GM19452 (cell line): Measurements from ENCODE around the gene PCK1.
"Not testable (repeated sequence)": the region's sequence is repeated elsewhere in the genome, so short reads cannot be mapped to it uniquely, and the experiment has no call there.

Source experiments
- ATAC-seq: cut with Tn5 transposase; IDR thresholded peaks from one replicate; pipeline ENCODE4 v1.9.1; 2021; ENCODE audit not compliant: unreplicated experiment

The PCK1 gene

GRCh38 chr20:57560554-57561355 is at the start of gene PCK1:
TSS of gene PCK1 (plus strand) at chr20:57561110. CDS start at chr20:57561412, 302 bp downstream.
- ATAC-seq: no peak

GRCh38 chr20:57511709-57512108 is 49.2 kb upstream of the PCK1 start:
- not testable (repeated sequence) for ATAC-seq

- ATAC-seq: no peak
Measured at GRCh38 chr20:57512432-57512831, 48.5 kb upstream of the PCK1 start.

GRCh38 chr20:57513199-57513598 is 47.7 kb upstream of the PCK1 start:
- ATAC-seq: no peak

GRCh38 chr20:57514273-57514751 is 46.6 kb upstream of the PCK1 start:
- ATAC-seq: no peak

- no peak for ATAC-seq
Measured at GRCh38 chr20:57517904-57518303, 43.0 kb upstream of the PCK1 start.

GRCh38 chr20:57522380-57523140 is 38.4 kb upstream of the PCK1 start:
- no peak for ATAC-seq

- ATAC-seq: no peak
Measured at GRCh38 chr20:57523782-57524181, 37.1 kb upstream of the PCK1 start.

- ATAC-seq: no peak
Measured at GRCh38 chr20:57524511-57525176, 36.3 kb upstream of the PCK1 start, which contains the start of gene CTCFL. TSS of gene CTCFL (minus strand) at chr20:57525140. CDS start at chr20:57524205, 935 bp downstream.

- ATAC-seq: no peak
Measured at GRCh38 chr20:57525328-57526086, 35.4 kb upstream of the PCK1 start.

GRCh38 chr20:57526087-57526884 is 34.6 kb upstream of the PCK1 start:
- no peak for ATAC-seq

- no peak for ATAC-seq
Measured at GRCh38 chr20:57526885-57527460, 33.9 kb upstream of the PCK1 start.

- ATAC-seq: no peak
Measured at GRCh38 chr20:57527728-57528127, 33.2 kb upstream of the PCK1 start.

GRCh38 chr20:57528148-57528547 is 32.8 kb upstream of the PCK1 start:
- ATAC-seq: no peak

- no peak for ATAC-seq
Measured at GRCh38 chr20:57529160-57529585, 31.7 kb upstream of the PCK1 start.

GRCh38 chr20:57529810-57530209 is 31.1 kb upstream of the PCK1 start:
- ATAC-seq: no peak

- ATAC-seq: no peak
Measured at GRCh38 chr20:57530327-57530981, 30.5 kb upstream of the PCK1 start.

GRCh38 chr20:57532104-57532503 is 28.8 kb upstream of the PCK1 start:
- ATAC-seq: no peak

GRCh38 chr20:57535297-57535696 is 25.6 kb upstream of the PCK1 start:
- no peak for ATAC-seq
